Naive B cell (primary cell): Measurements from ENCODE around the gene NARF. TPM values are rescaled to one million over a fixed set of nuclear protein-coding genes. Genes with fewer than 3 reads are reported as not detected.
"Not testable (repeated sequence)": the region's sequence is repeated elsewhere in the genome, so short reads cannot be mapped to it uniquely, and the experiment has no call there.

Experiments
- ATAC-seq, 2 donors: fragments of 150-1000 bp; cut with Tn5 transposase; 2 replicates each; pipeline ENCODE4 v1.10.0; 2021; ENCODE audit warnings: low read depth in 2 of 2, mild to moderate bottlenecking in 2 of 2, moderate library complexity in 2 of 2
- DNase-seq: peaks from one replicate; pipeline ENCODE4 v3.0.0; 2022
- H3K27ac Mint-ChIP-seq, 6 donors: one replicate each; pipeline ENCODE4 v1.8.0; 2020 to 2022; ENCODE audit warnings: mild to moderate bottlenecking in 6 of 6, mixed read lengths in 6 of 6, moderate library complexity in 5 of 6, inconsistent platforms in 2 of 6
- H3K27me3 Mint-ChIP-seq, 3 donors: one replicate each; pipeline ENCODE4 v1.8.0; 2021 to 2022; ENCODE audit warnings: mixed read lengths in 3 of 3, mild to moderate bottlenecking in 1 of 3
- H3K36me3 Mint-ChIP-seq, 2 donors: one replicate each; pipeline ENCODE4 v1.8.0; 2020 to 2022; ENCODE audit warnings: mixed read lengths in 2 of 2, inconsistent platforms in 1 of 2, mild to moderate bottlenecking in 1 of 2
- H3K4me1 Mint-ChIP-seq, 3 donors: one replicate each; pipeline ENCODE4 v1.8.0; 2020 to 2022; ENCODE audit warnings: mixed read lengths in 3 of 3, inconsistent platforms in 1 of 3, mild to moderate bottlenecking in 1 of 3, moderate library complexity in 1 of 3
- H3K4me3 Mint-ChIP-seq, 8 donors: one replicate each; pipeline ENCODE4 v1.8.0; 2020 to 2022; ENCODE audit warnings: mild to moderate bottlenecking in 8 of 8, mixed read lengths in 8 of 8, moderate library complexity in 8 of 8, inconsistent platforms in 2 of 8
- H3K9me3 Mint-ChIP-seq, 7 donors: one replicate each; pipeline ENCODE4 v1.8.0; 2020 to 2022; ENCODE audit warnings: mixed read lengths in 7 of 7, mild to moderate bottlenecking in 5 of 7, inconsistent platforms in 2 of 7, moderate library complexity in 1 of 7
- polyA plus RNA-seq, 6 donors: library from polyadenylated mRNA; unstranded; fragments of 300-500 nt; fragmentation: Illumina TruSeq; gene quantifications; one replicate each; pipeline ENCODE4 v1.2.3, GENCODE V29; 2021; ENCODE audit warnings: low read depth in 6 of 6

The NARF gene
- polyA plus RNA-seq, 6 donors from 2014 or later, result 72.3 to 137 (median 95.0) TPM

DNA sequence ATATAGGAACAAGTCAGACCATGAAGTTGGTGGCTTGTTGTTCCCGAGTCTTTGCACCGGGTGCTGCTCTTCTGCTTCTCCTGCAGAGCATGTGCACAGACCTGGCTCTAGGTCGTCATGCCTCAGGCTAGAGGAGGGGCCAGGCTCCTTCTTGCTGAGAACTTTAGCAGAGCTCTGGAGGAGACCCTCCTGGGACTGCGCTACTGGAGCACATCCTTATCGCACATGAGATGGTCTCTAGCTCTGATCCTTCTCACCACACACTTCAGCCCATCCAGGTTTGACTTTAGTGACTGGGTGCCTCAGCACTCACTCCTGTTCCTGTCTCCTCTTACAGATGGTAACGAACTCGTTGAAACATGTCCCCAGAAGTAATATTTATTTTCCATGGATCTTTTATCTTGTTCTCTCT, 75.9 kb downstream of the NARF start:
- no peaks in the 10 kb centered on the region for H3K27me3 Mint-ChIP-seq
- no peak for DNase-seq
- no peak for ATAC-seq
- no peaks in the 10 kb centered on the region for H3K9me3 Mint-ChIP-seq
- H3K4me1 Mint-ChIP-seq, result peaks cover 40 to 63% (median 55%) of the 10 kb centered on the region in 3 donors
- no peak overlapping the region for H3K4me3 Mint-ChIP-seq
- H3K36me3 Mint-ChIP-seq, result peaks cover 0 to 3% of the 10 kb centered on the region in 2 donors
- H3K27ac Mint-ChIP-seq, result peak overlapping the region in 2 of 6 donors; percentile 4 to 18

- no peak for ATAC-seq
- no peaks in the 10 kb centered on the region for H3K27me3 Mint-ChIP-seq
- H3K4me3 Mint-ChIP-seq, result no peak overlapping the region
- no peaks in the 10 kb centered on the region for H3K9me3 Mint-ChIP-seq
- DNase-seq, result no peak
- peak overlapping the region in 1 of 6 donors; percentile 86 for H3K27ac Mint-ChIP-seq
- H3K4me1 Mint-ChIP-seq, result peaks cover 44 to 68% (median 58%) of the 10 kb centered on the region in 3 donors
- peaks cover 0 to 3% of the 10 kb centered on the region in 2 donors for H3K36me3 Mint-ChIP-seq
These were observed 78.1 kb downstream of the NARF start for GRCh38 chr17:82536512-82537201.

GRCh38 chr17:82537228-82537627, 78.7 kb downstream of the NARF start:
- H3K4me1 Mint-ChIP-seq, result peaks cover 43 to 67% (median 57%) of the 10 kb centered on the region in 3 donors
- not testable (repeated sequence) for H3K36me3 Mint-ChIP-seq, H3K4me3 Mint-ChIP-seq, ATAC-seq, H3K27ac Mint-ChIP-seq, H3K9me3 Mint-ChIP-seq, H3K27me3 Mint-ChIP-seq, DNase-seq

DNA sequence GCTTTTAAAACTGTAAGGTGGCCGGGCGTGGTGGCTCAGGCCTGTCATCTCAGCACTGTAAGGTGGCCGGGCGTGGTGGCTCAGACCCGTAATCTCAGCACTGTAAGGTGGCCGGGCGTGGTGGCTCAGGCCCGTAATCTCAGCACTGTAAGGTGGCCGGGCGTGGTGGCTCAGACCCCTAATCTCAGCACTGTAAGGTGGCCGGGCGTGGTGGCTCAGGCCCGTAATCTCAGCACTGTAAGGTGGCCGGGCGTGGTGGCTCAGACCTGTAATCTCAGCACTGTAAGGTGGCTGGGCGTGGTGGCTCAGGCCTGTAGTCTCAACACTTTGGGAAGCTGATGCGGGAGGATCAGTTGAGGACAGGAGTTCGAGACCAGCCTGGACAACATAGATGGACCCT, 80.5 kb downstream of the NARF start:
- ATAC-seq, DNase-seq, H3K4me3 Mint-ChIP-seq, H3K27me3 Mint-ChIP-seq, H3K9me3 Mint-ChIP-seq, H3K36me3 Mint-ChIP-seq: not testable (repeated sequence)
- Mint-ChIP-seq H3K27ac (peak overlapping the region in 1 of 6 donors; percentile 49), H3K4me1 (peaks cover 41 to 63% (median 56%) of the 10 kb centered on the region in 3 donors)

Other genes with a start within 250 kb of the NARF start
- 10 to 100 TPM; 15.9 to 31.8 (median 26.5) TPM for gene CCDC57, start 245.9 kb upstream of the NARF start, polyA plus RNA-seq
- 1 to 10 TPM; 1.9 to 3.6 (median 1.9) TPM for gene SLC16A3, start 229.7 kb upstream of the NARF start, polyA plus RNA-seq
- gene CSNK1D, start 185.0 kb upstream of the NARF start, polyA plus RNA-seq, result 10 to 100 TPM; 27.7 to 78.6 (median 63.4) TPM
- 1 to 10 TPM in 2 of 6 donors, under 1 TPM in 2, not detected in 2; 0.50 to 1.5 (median 1.0) TPM for gene CD7, start 141.1 kb upstream of the NARF start, polyA plus RNA-seq
- 1 to 10 TPM in 1 of 6 donors, under 1 TPM in 1, not detected in 4; 0.19 to 2.2 TPM for gene SECTM1, start 125.0 kb upstream of the NARF start, polyA plus RNA-seq
- not detected for gene TEX19, start 99.5 kb upstream of the NARF start, polyA plus RNA-seq
- not detected for gene UTS2R, start 87.0 kb upstream of the NARF start, polyA plus RNA-seq
- 10 to 100 TPM; 10.8 to 30.5 (median 18.2) TPM for gene HEXD, start 40.4 kb upstream of the NARF start, polyA plus RNA-seq
- 10 to 100 TPM; 22.8 to 31.6 (median 26.1) TPM for gene OGFOD3, start 40.2 kb upstream of the NARF start, polyA plus RNA-seq
- gene CYBC1, start 8.0 kb upstream of the NARF start, polyA plus RNA-seq, result 100 to 1,000 TPM; 274 to 340 (median 303) TPM
- gene FOXK2, start 61.0 kb downstream of the NARF start, polyA plus RNA-seq, result 1 to 10 TPM; 2.5 to 6.0 (median 4.4) TPM
- 10 to 100 TPM; 37.9 to 77.8 (median 47.4) TPM for gene WDR45B, start 189.7 kb downstream of the NARF start, polyA plus RNA-seq
- gene RAB40B, start 240.0 kb downstream of the NARF start, polyA plus RNA-seq, result 1 to 10 TPM; 1.2 to 3.0 (median 2.3) TPM